GM12878 (cell line): Measurements from ENCODE around the gene FCGBP. TPM values are rescaled to one million over a fixed set of nuclear protein-coding genes. Genes with fewer than 3 reads are reported as not detected.

Experiments used
- ATAC-seq: fragments of 200-7000 bp; cut with Tn5 transposase; 3 replicates; pipeline ENCODE4 v1.9.1; 2020; ENCODE audit warnings: mild to moderate bottlenecking, moderate library complexity
- BruUV-seq: library from RNA; stranded (reverse); fragments of 400-500 nt; replicated peaks from 2 replicates; lab custom pipeline; 2021; lab: Mats Ljungman, UMichigan
- CTCF ChIA-PET: fragments of 300-600 bp; sonication (Branson Sonifier 250); formaldehyde crosslinking; extraction: SDS; loops from one replicate; lab custom pipeline; 2021; ENCODE audit warnings: inconsistent platforms; lab: Yijun Ruan, JAX
- POLR2A ChIA-PET: fragments of 350-600 bp; formaldehyde crosslinking; extraction: SDS; loops from one replicate; lab custom pipeline; 2021; ENCODE audit warnings: inconsistent platforms; lab: Charles Lee
- RAD21 ChIA-PET: fragments of 300-600 bp; sonication (Branson Sonifier 250); formaldehyde crosslinking; loops from one replicate; lab custom pipeline; 2023; ENCODE audit warnings: antibody characterized with exemption; ENCODE audit not compliant: unreplicated experiment; lab: Charles Lee
- SMC1A ChIA-PET: fragments of 300-600 bp; sonication (Branson Sonifier 250); formaldehyde crosslinking; loops from one replicate; lab custom pipeline; 2023; ENCODE audit not compliant: unreplicated experiment, uncharacterized antibody; lab: Charles Lee
- DNase-seq: peaks from one replicate; pipeline ENCODE4 v3.0.0-alpha.2; 2011; ENCODE audit warnings: low read depth, low spot score
- FAIRE-seq: peaks from 3 replicates; lab custom pipeline; 2011; peaks lifted over from hg19 to GRCh38; lab: Jason Lieb, UNC
- H2AFZ ChIP-seq: 2 replicates; pipeline ENCODE4 v1.6.0; 2011; ENCODE audit warnings: low read depth, low read length, control low read depth; ENCODE audit not compliant: control insufficient read depth
- H3K27ac ChIP-seq: 2 replicates; pipeline ENCODE4 v1.5.1; 2011; ENCODE audit warnings: control low read depth; ENCODE audit not compliant: control insufficient read depth, insufficient read depth
- H3K27me3 ChIP-seq, 2 experiments: replicated peaks in 1 of 2; 2 replicates each; pipeline versions ENCODE4 v1.6.0 to v1.6.1; 2011; ENCODE audit warnings: low read length in 1 of 2; ENCODE audit not compliant: control insufficient read depth in 2 of 2, insufficient read depth in 2 of 2
- H3K36me3 ChIP-seq, 2 experiments: 2 replicates each; pipeline ENCODE4 v1.5.1; 2011; ENCODE audit warnings: low read length in 1 of 2; ENCODE audit not compliant: control insufficient read depth in 2 of 2, insufficient read depth in 2 of 2
- H3K4me1 ChIP-seq: 2 replicates; pipeline ENCODE4 v1.6.1; 2011; ENCODE audit warnings: mild to moderate bottlenecking, low read length, moderate library complexity, mixed read lengths; ENCODE audit not compliant: control insufficient read depth, insufficient read depth
- H3K4me2 ChIP-seq: 2 replicates; pipeline ENCODE4 v1.6.0; 2011; ENCODE audit warnings: control low read depth; ENCODE audit not compliant: control insufficient read depth, insufficient read depth
- H3K4me3 ChIP-seq: fragments of 200-600 bp; sonication (generic); 2 replicates; pipeline ENCODE4 v1.5.1; 2016
- H3K79me2 ChIP-seq: 2 replicates; pipeline ENCODE4 v1.6.0; 2011; ENCODE audit warnings: low read length; ENCODE audit not compliant: control insufficient read depth, insufficient read depth
- H3K9ac ChIP-seq: 2 replicates; pipeline ENCODE4 v1.8.0; 2011; ENCODE audit warnings: low read length, control low read depth, mixed read lengths; ENCODE audit not compliant: control insufficient read depth, insufficient read depth
- H3K9me3 ChIP-seq: replicated peaks from 3 replicates; pipeline ENCODE4 v1.5.1; 2011; ENCODE audit warnings: mild to moderate bottlenecking, low read length; ENCODE audit not compliant: control insufficient read depth, insufficient read depth
- H4K20me1 ChIP-seq: 2 replicates; pipeline ENCODE4 v1.6.0; 2011; ENCODE audit not compliant: control insufficient read depth, insufficient read depth
- ATF3 ChIP-seq: IDR thresholded peaks from 2 replicates; pipeline ENCODE4 v1.6.1; 2011; ENCODE audit warnings: low read depth, mild to moderate bottlenecking, low read length, moderate library complexity, borderline replicate concordance; ENCODE audit errors: extremely low read depth
- BRCA1 ChIP-seq: IDR thresholded peaks from 2 replicates; pipeline ENCODE4 v1.6.1; 2011; ENCODE audit warnings: low read depth, low read length, improper control_type of control experiment
- CHD1 ChIP-seq: IDR thresholded peaks from 2 replicates; pipeline ENCODE4 v1.6.1; 2012; ENCODE audit warnings: low read depth, low read length, improper control_type of control experiment
- EED ChIP-seq: sonication (generic); IDR thresholded peaks from 2 replicates; pipeline ENCODE4 v1.6.1; 2016; ENCODE audit warnings: antibody characterized with exemption, low read depth
- HDAC6 ChIP-seq: fragments of 200-600 bp; sonication (generic); IDR thresholded peaks from one replicate; pipeline ENCODE4 v1.8.0; 2017; ENCODE audit warnings: antibody characterized with exemption; ENCODE audit not compliant: unreplicated experiment
- IRF4 ChIP-seq: IDR thresholded peaks from 2 replicates; pipeline ENCODE4 v1.6.1; 2011; ENCODE audit warnings: low read depth, low read length
- NBN ChIP-seq: fragments of 450-650 bp; IDR thresholded peaks from 2 replicates; pipeline ENCODE4 v1.6.1; 2016
- NFXL1 ChIP-seq: fragments of 450-650 bp; IDR thresholded peaks from 2 replicates; pipeline ENCODE4 v1.6.1; 2017; ENCODE audit warnings: antibody characterized with exemption, mild to moderate bottlenecking, borderline replicate concordance
- NRF1 ChIP-seq: conservative IDR thresholded peaks from 2 replicates; pipeline ENCODE4 v1.6.1; 2011; ENCODE audit warnings: mild to moderate bottlenecking, low read depth, low read length, improper control_type of control experiment
- PBX3 ChIP-seq: IDR thresholded peaks from 2 replicates; pipeline ENCODE4 v1.6.1; 2011; ENCODE audit warnings: mild to moderate bottlenecking, low read depth, low read length, moderate library complexity; ENCODE audit not compliant: insufficient replicate concordance
- PML ChIP-seq: IDR thresholded peaks from 2 replicates; pipeline ENCODE4 v1.6.1; 2012; ENCODE audit warnings: low read length, inconsistent platforms
- RAD51 ChIP-seq: fragments of 450-650 bp; IDR thresholded peaks from 2 replicates; pipeline ENCODE4 v1.6.1; 2016; ENCODE audit warnings: moderate library complexity, mild to moderate bottlenecking, inconsistent platforms
- SMAD5 ChIP-seq: IDR thresholded peaks from 2 replicates; pipeline ENCODE4 v1.6.1; 2016; ENCODE audit warnings: antibody characterized with exemption, low read depth
- SMARCA5 ChIP-seq: fragments of 450-650 bp; IDR thresholded peaks from 2 replicates; pipeline ENCODE4 v1.6.1; 2017; ENCODE audit warnings: mild to moderate bottlenecking
- SUPT20H ChIP-seq: IDR thresholded peaks from 2 replicates; pipeline ENCODE4 v1.6.1; 2011; ENCODE audit warnings: low read depth, mild to moderate bottlenecking, low read length, moderate library complexity, borderline replicate concordance; ENCODE audit not compliant: control insufficient read depth
- ZNF207 ChIP-seq: fragments of 450-650 bp; IDR thresholded peaks from 2 replicates; pipeline ENCODE4 v1.6.1; 2014; ENCODE audit warnings: antibody characterized with exemption, mild to moderate bottlenecking, borderline replicate concordance
- WGBS: methylation state at CpG from one replicate; pipeline ENCODE4 v1.1.6; 2016; ENCODE audit warnings: low lambda C conversion rate; ENCODE audit not compliant: insufficient replicate concordance, insufficient coverage; ENCODE audit errors: missing lambda C conversion rate; 5-methylcytosine and 5-hydroxymethylcytosine counted together
- in situ Hi-C: fragments of 300-500 bp; cut with MboI; formaldehyde crosslinking; loops from 9 replicates; pipeline ENCODE4 v1.14.3; 2018; ENCODE audit warnings: mixed read lengths
- intact Hi-C: fragments of 100-400 bp; cut with micrococcal nuclease; formaldehyde crosslinking; loops from one replicate; pipeline ENCODE4 v1.14.2; 2022; ENCODE audit not compliant: unreplicated experiment
- polyA plus RNA-seq, 11 experiments: library from polyadenylated mRNA; depleted of rRNA in 4 of 11; unstranded in 6 of 11; stranded (reverse) in 5 of 11; fragments of >200 nt; fragmentation: Nextera tagmentation in 4 of 11; fragmentation: Illumina TruSeq in 1 of 11; extraction: Ambion mirVana in 4 of 11; extraction: Trizol in 1 of 11; gene quantifications; 1 replicate in 1 of 11; 2 replicates in 10 of 11; pipeline versions ENCODE4 v1.2.1 to v1.2.3, GENCODE V29; 2011 to 2016; ENCODE audit warnings: inconsistent platforms in 2 of 11, missing spikeins in 2 of 11, low read depth in 1 of 11
- total RNA-seq, 4 experiments: library from RNA; depleted of rRNA in 3 of 4; stranded (reverse); fragments of >200 nt in 3 of 4; fragmentation: Illumina TruSeq in 1 of 4; extraction: Trizol in 1 of 4; gene quantifications; 2 replicates each; pipeline versions ENCODE4 v1.2.1 to v1.2.3, GENCODE V29; 2013 to 2021

The FCGBP gene
- total and polyA plus RNA-seq, 10 of the 15 experiments (the other 5 are each of a cell fraction or from before 2014, with no cell fraction given) = 0.02 to 3.2 (median 0.37) TPM; not detected in 2

DNA sequence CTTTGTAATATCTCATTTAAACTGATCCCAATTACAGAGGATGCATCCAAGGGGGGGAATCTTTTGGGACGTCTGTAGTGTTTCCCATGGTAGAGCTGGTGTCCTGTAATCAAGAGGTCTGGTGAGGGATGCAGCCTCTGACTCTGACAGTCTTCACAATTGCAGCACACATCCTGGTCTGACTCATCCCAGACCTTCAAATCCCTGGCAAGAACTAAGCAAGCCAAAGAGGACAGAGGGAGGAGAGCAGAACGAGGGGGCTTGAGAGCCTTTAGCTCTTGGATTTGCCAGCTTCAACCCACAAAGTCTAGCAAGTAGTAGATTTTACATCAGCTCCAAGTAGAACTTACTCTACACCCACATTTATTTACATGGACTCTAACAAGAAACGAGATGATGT, 17.3 kb upstream of the FCGBP start:
- ATAC-seq (no peak), DNase-seq (no peak), FAIRE-seq (no peak)
- Histone ChIP-seq H3K36me3 (no peaks in the 10 kb centered on the region), H3K4me2 (no peak overlapping the region), H3K27ac (no peak overlapping the region), H3K79me2 (no peaks in the 10 kb centered on the region), H3K9me3 (no peaks in the 10 kb centered on the region), H4K20me1 (no peaks in the 10 kb centered on the region), H3K4me3 (no peak overlapping the region), H3K9ac (no peak overlapping the region), H3K4me1 (peaks cover 12% of the 10 kb centered on the region), H3K27me3 (no peaks in the 10 kb centered on the region), H2AFZ (no peak overlapping the region)
- SMC1A ChIA-PET = interaction anchor here (1.0 to 1.8 kb wide), 7 partner anchors 10 to 22 kb away, joined by 4 to 7 read pairs (median 6); partner anchors contain the start of gene PSMC4
- TF ChIP-seq NFXL1 = no peak
- POLR2A ChIA-PET = interaction anchor here (1.1 to 1.2 kb wide), 3 partner anchors 9 to 19 kb away, joined by 3 to 12 read pairs (median 6); no protein-coding TSS in a partner anchor
- RAD21 ChIA-PET = interaction anchor here (1.2 to 1.4 kb wide), 2 partner anchors 10 to 19 kb away, joined by 6 to 8 read pairs; partner anchors contain the start of gene PSMC4
- CTCF ChIA-PET = interaction anchor here (0.6 to 1.4 kb wide), 4 partner anchors 9 to 21 kb away, joined by 3 to 15 read pairs (median 3); partner anchors contain the start of gene PSMC4
- in situ Hi-C loops = no loop called here
- BruUV-seq = no TSS peak
- WGBS = 92% methylated on average over 3 of the region's 3 CpGs
- intact Hi-C loops = no loop called here

GRCh38 chr19:39951065-39951650, 16.7 kb upstream of the FCGBP start:
- Histone ChIP-seq H3K9me3 (no peaks in the 10 kb centered on the region), H3K9ac (no peak overlapping the region), H2AFZ (no peak overlapping the region), H3K4me2 (no peak overlapping the region), H4K20me1 (no peaks in the 10 kb centered on the region)
- RAD21 ChIA-PET = interaction anchor here (1.2 to 1.4 kb wide), 2 partner anchors 9 to 19 kb away, joined by 6 to 8 read pairs; partner anchors contain the start of gene PSMC4
- ATAC-seq = no peak
- in situ Hi-C loops = no loop called here
- no TSS peak for BruUV-seq
- CTCF ChIA-PET = interaction anchor here (0.5 to 1.4 kb wide), 5 partner anchors 9 to 213 kb away, joined by 3 to 15 read pairs (median 3); partner anchors contain the start of gene PSMC4
- no peak for FAIRE-seq
- no peak for TF ChIP-seq RAD51
- no peak for TF ChIP-seq HDAC6
- no peak for TF ChIP-seq PML
- TF ChIP-seq BRCA1 = no peak
- no peak for TF ChIP-seq SUPT20H
- TF ChIP-seq NBN = no peak
- no peak for TF ChIP-seq CHD1
- no peak for TF ChIP-seq ATF3
- TF ChIP-seq ZNF207 = no peak
- no peak for TF ChIP-seq IRF4
- no peak for TF ChIP-seq NRF1
- TF ChIP-seq SMARCA5 = no peak
- no peak for TF ChIP-seq NFXL1
- TF ChIP-seq PBX3 = no peak
- TF ChIP-seq EED = no peak
- no peak for TF ChIP-seq SMAD5
- TF ChIP-seq, all 136 proteins: peak for 0
- ChIA-PET POLR2A (interaction anchor here (0.5 to 1.2 kb wide), 4 partner anchors 9 to 19 kb away, joined by 3 to 12 read pairs (median 4); no protein-coding TSS in a partner anchor), SMC1A (interaction anchor here (1.0 to 1.8 kb wide), 7 partner anchors 9 to 21 kb away, joined by 4 to 7 read pairs (median 6); partner anchors contain the start of gene PSMC4)
- peaks cover 12% of the 10 kb centered on the region for H3K4me1 ChIP-seq
- H3K27ac ChIP-seq = no peak overlapping the region
- H3K4me3 ChIP-seq = no peak overlapping the region
- no peaks in the 10 kb centered on the region for H3K27me3 ChIP-seq
- intact Hi-C loops = no loop called here
- no peaks in the 10 kb centered on the region for H3K36me3 ChIP-seq
- WGBS = 98% methylated on average over 2 of the region's 2 CpGs
- DNase-seq = no peak
- H3K79me2 ChIP-seq = no peaks in the 10 kb centered on the region
